C4-2B (cell line): ENCODE results near the gene NEK11.

Source experiments
- ZFX ChIP-seq: fragments of 450-650 bp; IDR thresholded peaks from 2 replicates; pipeline ENCODE4 v1.6.1; 2017
- TF ChIP-seq, protein P1 (sequence below): fragments of 450-650 bp; conservative IDR thresholded peaks from 2 replicates; pipeline ENCODE4 v1.5.1; 2017; ENCODE audit warnings: mild to moderate bottlenecking

DNA sequence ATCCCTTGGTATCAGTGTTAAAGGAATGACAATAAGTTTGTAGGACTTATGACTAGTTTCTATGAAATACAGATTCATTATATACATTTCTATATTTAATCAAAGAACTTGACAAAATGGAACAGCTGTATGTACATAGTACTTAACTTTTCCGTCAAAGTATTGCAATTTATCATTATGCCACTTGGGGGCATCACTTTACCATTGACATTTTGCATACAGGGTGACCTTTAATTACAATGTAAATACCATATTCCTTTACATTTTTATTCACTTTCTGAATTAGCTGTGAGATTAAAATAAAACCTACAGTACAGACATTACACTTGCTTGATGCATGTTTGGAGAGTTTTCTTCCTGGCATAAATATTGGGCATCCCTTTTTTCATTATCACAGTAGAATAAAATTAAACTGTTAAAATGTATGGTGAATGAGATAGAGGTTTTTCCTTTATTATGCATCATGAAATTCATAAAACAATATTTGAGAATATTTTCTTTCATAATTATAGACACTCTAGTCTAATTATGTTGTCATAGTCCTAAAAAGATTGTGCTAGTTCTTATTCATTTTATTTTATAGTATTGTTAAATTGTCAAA lies 6.9 kb downstream of the NEK11 start:
- TF ChIP-seq, protein P1, sequence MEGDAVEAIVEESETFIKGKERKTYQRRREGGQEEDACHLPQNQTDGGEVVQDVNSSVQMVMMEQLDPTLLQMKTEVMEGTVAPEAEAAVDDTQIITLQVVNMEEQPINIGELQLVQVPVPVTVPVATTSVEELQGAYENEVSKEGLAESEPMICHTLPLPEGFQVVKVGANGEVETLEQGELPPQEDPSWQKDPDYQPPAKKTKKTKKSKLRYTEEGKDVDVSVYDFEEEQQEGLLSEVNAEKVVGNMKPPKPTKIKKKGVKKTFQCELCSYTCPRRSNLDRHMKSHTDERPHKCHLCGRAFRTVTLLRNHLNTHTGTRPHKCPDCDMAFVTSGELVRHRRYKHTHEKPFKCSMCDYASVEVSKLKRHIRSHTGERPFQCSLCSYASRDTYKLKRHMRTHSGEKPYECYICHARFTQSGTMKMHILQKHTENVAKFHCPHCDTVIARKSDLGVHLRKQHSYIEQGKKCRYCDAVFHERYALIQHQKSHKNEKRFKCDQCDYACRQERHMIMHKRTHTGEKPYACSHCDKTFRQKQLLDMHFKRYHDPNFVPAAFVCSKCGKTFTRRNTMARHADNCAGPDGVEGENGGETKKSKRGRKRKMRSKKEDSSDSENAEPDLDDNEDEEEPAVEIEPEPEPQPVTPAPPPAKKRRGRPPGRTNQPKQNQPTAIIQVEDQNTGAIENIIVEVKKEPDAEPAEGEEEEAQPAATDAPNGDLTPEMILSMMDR, result peak; percentile 91
- no peak for TF ChIP-seq ZFX
